DND-41 (cell line): ENCODE results near the gene SYNDIG1.

ENCODE experiments used
- ATAC-seq: fragments of 200-7000 bp; cut with Tn5 transposase; 3 replicates; pipeline ENCODE4 v1.9.1; 2021; ENCODE audit warnings: low read depth; ENCODE audit not compliant: insufficient read depth
- DNase-seq: peaks from one replicate; pipeline ENCODE4 v3.0.0-alpha.2; 2020
- H2AFZ ChIP-seq: 2 replicates; pipeline ENCODE4 v1.6.0; 2012; ENCODE audit warnings: low read depth, low read length
- H3K27ac ChIP-seq: 2 replicates; pipeline ENCODE4 v1.5.1; 2012; ENCODE audit warnings: low read length, inconsistent platforms
- H3K27me3 ChIP-seq: fragments of 200-600 bp; sonication (generic); 2 replicates; pipeline ENCODE4 v1.6.0; 2012; ENCODE audit warnings: low read length, mild to moderate bottlenecking, inconsistent platforms; ENCODE audit not compliant: insufficient read depth, poor library complexity
- H3K36me3 ChIP-seq: 2 replicates; pipeline ENCODE4 v1.5.1; 2012; ENCODE audit warnings: low read length, inconsistent platforms; ENCODE audit not compliant: insufficient read depth
- H3K4me1 ChIP-seq: 2 replicates; pipeline ENCODE4 v1.5.1; 2012; ENCODE audit warnings: mild to moderate bottlenecking, low read length; ENCODE audit not compliant: insufficient read depth
- H3K4me2 ChIP-seq: 2 replicates; pipeline ENCODE4 v1.6.0; 2012; ENCODE audit warnings: mild to moderate bottlenecking, moderate library complexity, low read length, inconsistent platforms; ENCODE audit not compliant: insufficient read depth
- H3K4me3 ChIP-seq, 2 experiments: fragments of 200-600 bp in 1 of 2; shearing (Covaris generic) in 1 of 2; 2 replicates each; pipeline ENCODE4 v1.5.1; 2012 to 2016; ENCODE audit warnings: inconsistent platforms in 2 of 2, low read length in 2 of 2, mild to moderate bottlenecking in 2 of 2, low read depth in 1 of 2, moderate library complexity in 1 of 2
- H3K79me2 ChIP-seq: 2 replicates; pipeline ENCODE4 v1.6.0; 2012; ENCODE audit warnings: low read length, inconsistent platforms; ENCODE audit not compliant: insufficient read depth
- H3K9ac ChIP-seq: 2 replicates; pipeline ENCODE4 v1.6.0; 2012; ENCODE audit warnings: low read depth, mild to moderate bottlenecking, inconsistent platforms, low read length, moderate library complexity
- H3K9me3 ChIP-seq: 2 replicates; pipeline ENCODE4 v1.5.1; 2012; ENCODE audit warnings: low read length, moderate library complexity, mild to moderate bottlenecking, inconsistent platforms; ENCODE audit not compliant: insufficient read depth, severe bottlenecking
- H4K20me1 ChIP-seq: 2 replicates; pipeline ENCODE4 v1.6.0; 2012; ENCODE audit warnings: low read length; ENCODE audit not compliant: insufficient read depth
- CTCF ChIP-seq: IDR thresholded peaks from 2 replicates; pipeline ENCODE4 v1.5.1; 2012; ENCODE audit warnings: borderline replicate concordance, low read length, moderate library complexity, mild to moderate bottlenecking; ENCODE audit not compliant: poor library complexity, severe bottlenecking; ENCODE audit errors: extremely low read depth
- EZH2 ChIP-seq: IDR thresholded peaks from 3 replicates; pipeline ENCODE4 v1.6.1; 2012; ENCODE audit warnings: borderline replicate concordance, low read depth, mild to moderate bottlenecking, moderate library complexity, low read length, inconsistent platforms; ENCODE audit not compliant: severe bottlenecking

The SYNDIG1 gene

GRCh38 chr20:24479106-24479505 lies 9.7 kb downstream of the SYNDIG1 start:
- Histone ChIP-seq H3K27me3 (no peaks in the 10 kb centered on the region), H3K9ac (no peak overlapping the region), H3K4me1 (no peaks in the 10 kb centered on the region), H3K27ac (no peak overlapping the region), H3K9me3 (no peaks in the 10 kb centered on the region), H3K36me3 (no peaks in the 10 kb centered on the region), H2AFZ (no peak overlapping the region), H3K79me2 (no peaks in the 10 kb centered on the region), H4K20me1 (no peaks in the 10 kb centered on the region), H3K4me3 (no peak overlapping the region), H3K4me2 (no peak overlapping the region)
- DNase-seq (no peak), ATAC-seq (no peak)
- TF ChIP-seq CTCF = no peak
- TF ChIP-seq EZH2 = no peak

GRCh38 chr20:24479595-24479994 lies 10.2 kb downstream of the SYNDIG1 start:
- Histone ChIP-seq H4K20me1 (no peaks in the 10 kb centered on the region), H3K27me3 (no peaks in the 10 kb centered on the region), H3K4me2 (no peak overlapping the region), H3K27ac (no peak overlapping the region), H3K36me3 (no peaks in the 10 kb centered on the region), H3K79me2 (no peaks in the 10 kb centered on the region), H2AFZ (no peak overlapping the region), H3K9ac (no peak overlapping the region), H3K4me1 (no peaks in the 10 kb centered on the region), H3K9me3 (no peaks in the 10 kb centered on the region), H3K4me3 (no peak overlapping the region)
- DNase-seq (no peak), ATAC-seq (no peak)
- TF ChIP-seq EZH2 (no peak), CTCF (peak; percentile 6)

GRCh38 chr20:24480509-24480908 lies 11.1 kb downstream of the SYNDIG1 start:
- no peaks in the 10 kb centered on the region for H3K27me3 ChIP-seq
- TF ChIP-seq CTCF = no peak
- TF ChIP-seq EZH2 = no peak
- no peaks in the 10 kb centered on the region for H4K20me1 ChIP-seq
- H3K9ac ChIP-seq = no peak overlapping the region
- DNase-seq (no peak), ATAC-seq (no peak)
- no peak overlapping the region for H3K4me3 ChIP-seq
- no peak overlapping the region for H3K4me2 ChIP-seq
- H3K79me2 ChIP-seq = no peaks in the 10 kb centered on the region
- H3K9me3 ChIP-seq = no peaks in the 10 kb centered on the region
- no peak overlapping the region for H3K27ac ChIP-seq
- no peak overlapping the region for H2AFZ ChIP-seq
- H3K4me1 ChIP-seq = no peaks in the 10 kb centered on the region
- no peaks in the 10 kb centered on the region for H3K36me3 ChIP-seq

GRCh38 chr20:24481173-24481572 lies 11.7 kb downstream of the SYNDIG1 start:
- no peaks in the 10 kb centered on the region for H3K36me3 ChIP-seq
- no peak overlapping the region for H2AFZ ChIP-seq
- no peak overlapping the region for H3K27ac ChIP-seq
- H3K27me3 ChIP-seq = no peaks in the 10 kb centered on the region
- no peaks in the 10 kb centered on the region for H3K4me1 ChIP-seq
- ATAC-seq = no peak
- H4K20me1 ChIP-seq = no peaks in the 10 kb centered on the region
- H3K9me3 ChIP-seq = no peaks in the 10 kb centered on the region
- no peak overlapping the region for H3K9ac ChIP-seq
- no peak overlapping the region for H3K4me3 ChIP-seq
- H3K79me2 ChIP-seq = no peaks in the 10 kb centered on the region
- DNase-seq = no peak
- no peak overlapping the region for H3K4me2 ChIP-seq
- TF ChIP-seq EZH2 = no peak
- no peak for TF ChIP-seq CTCF
